ENCODE measurements around the gene FCER1G. TPM values are rescaled to one million over a fixed set of nuclear protein-coding genes. Genes with fewer than 3 reads are reported as not detected.
A peak's percentile ranks its signal among the peaks of the same experiment; 100 is the strongest.

Gene FCER1G
- polyA plus RNA-seq, 3 donors: 2,686 to 4,191 (median 2,715) TPM

DNA sequence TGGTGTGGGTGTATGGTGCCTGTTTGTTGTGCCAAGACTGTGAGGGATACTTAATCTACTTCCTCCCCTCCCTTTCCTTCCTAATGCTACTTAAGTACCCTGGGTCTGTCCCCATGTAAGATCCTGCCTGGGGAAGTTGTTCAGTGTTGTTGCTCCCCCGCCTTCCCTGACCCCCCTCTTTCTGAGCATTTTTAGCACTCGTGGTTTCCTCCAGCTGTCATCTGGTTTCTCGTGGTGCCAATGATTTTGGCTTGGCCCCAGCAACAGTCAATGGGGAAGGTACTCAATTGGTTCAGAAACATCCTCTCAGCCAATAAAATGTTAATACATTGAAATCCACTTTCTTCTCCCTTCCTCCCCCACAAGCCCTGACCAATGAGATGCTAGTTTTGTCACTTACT is 29.8 kb upstream of the FCER1G start:
- Mint-ChIP-seq H3K4me1 (peaks cover 86% of the 10 kb centered on the region), H3K36me3 (peaks cover 0 to 4% of the 10 kb centered on the region in 2 donors), H3K27me3 (ENCODE audit: low read depth in 3 of 3) (peaks cover 0 to 4% (median 1%) of the 10 kb centered on the region in 3 donors), H3K27ac (peak overlapping the region; percentile 98 to 99 (median 99)), H3K4me3 (peak overlapping the region in 1 of 2 donors; percentile 64), H3K9me3 (no peaks in the 10 kb centered on the region)
- Histone ChIP-seq H2AFZ (ENCODE audit: insufficient read depth, low read depth, low read length, poor library complexity, severe bottlenecking) (no peak overlapping the region), H3K4me1 (ENCODE audit: control insufficient read depth in 1 of 2, insufficient read depth in 2 of 2, low read length in 2 of 2) (peaks cover 83 to 87% of the 10 kb centered on the region in 2 donors), H3K27me3 (ENCODE audit: control insufficient read depth in 2 of 2, insufficient read depth in 2 of 2, low read length in 2 of 2) (no peaks in the 10 kb centered on the region), H3K9ac (ENCODE audit: insufficient read depth, low read length, poor library complexity, severe bottlenecking) (peak overlapping the region; percentile 39), H4K20me1 (ENCODE audit: insufficient read depth, low read length) (no peaks in the 10 kb centered on the region), H3K4me3 (replicated peaks in 1 of 3; ENCODE audit: low read depth in 2 of 3, low read length in 3 of 3) (peak overlapping the region in 1 of 3 experiments; percentile 45), H3K4me2 (replicated peaks; ENCODE audit: extremely low read depth, low read length, poor library complexity, severe bottlenecking) (peak overlapping the region; percentile 31), H3K79me2 (ENCODE audit: insufficient read depth, low read length) (no peaks in the 10 kb centered on the region), H3K27ac (ENCODE audit: low read depth in 1 of 2, low read length in 2 of 2) (peak overlapping the region; percentile 82 to 96), H3K36me3 (replicated peaks in 1 of 2; ENCODE audit: control insufficient read depth in 1 of 2, insufficient read depth in 2 of 2, low read length in 2 of 2) (no peaks in the 10 kb centered on the region), H3K9me3 (replicated peaks in 1 of 2; ENCODE audit: control insufficient read depth in 1 of 2, insufficient read depth in 1 of 2, low read length in 2 of 2) (no peaks in the 10 kb centered on the region)
- intact Hi-C loops (cut with micrococcal nuclease): no loop called here
- TF ChIP-seq, protein P1, sequence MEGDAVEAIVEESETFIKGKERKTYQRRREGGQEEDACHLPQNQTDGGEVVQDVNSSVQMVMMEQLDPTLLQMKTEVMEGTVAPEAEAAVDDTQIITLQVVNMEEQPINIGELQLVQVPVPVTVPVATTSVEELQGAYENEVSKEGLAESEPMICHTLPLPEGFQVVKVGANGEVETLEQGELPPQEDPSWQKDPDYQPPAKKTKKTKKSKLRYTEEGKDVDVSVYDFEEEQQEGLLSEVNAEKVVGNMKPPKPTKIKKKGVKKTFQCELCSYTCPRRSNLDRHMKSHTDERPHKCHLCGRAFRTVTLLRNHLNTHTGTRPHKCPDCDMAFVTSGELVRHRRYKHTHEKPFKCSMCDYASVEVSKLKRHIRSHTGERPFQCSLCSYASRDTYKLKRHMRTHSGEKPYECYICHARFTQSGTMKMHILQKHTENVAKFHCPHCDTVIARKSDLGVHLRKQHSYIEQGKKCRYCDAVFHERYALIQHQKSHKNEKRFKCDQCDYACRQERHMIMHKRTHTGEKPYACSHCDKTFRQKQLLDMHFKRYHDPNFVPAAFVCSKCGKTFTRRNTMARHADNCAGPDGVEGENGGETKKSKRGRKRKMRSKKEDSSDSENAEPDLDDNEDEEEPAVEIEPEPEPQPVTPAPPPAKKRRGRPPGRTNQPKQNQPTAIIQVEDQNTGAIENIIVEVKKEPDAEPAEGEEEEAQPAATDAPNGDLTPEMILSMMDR (IDR thresholded peaks at IDR 0.05): no peak
- 0% methylated on average over 2 of the region's 3 CpGs for WGBS (ENCODE audit: insufficient coverage)
- DNase-seq: peak; percentile 93 to 96 (median 94)

DNA sequence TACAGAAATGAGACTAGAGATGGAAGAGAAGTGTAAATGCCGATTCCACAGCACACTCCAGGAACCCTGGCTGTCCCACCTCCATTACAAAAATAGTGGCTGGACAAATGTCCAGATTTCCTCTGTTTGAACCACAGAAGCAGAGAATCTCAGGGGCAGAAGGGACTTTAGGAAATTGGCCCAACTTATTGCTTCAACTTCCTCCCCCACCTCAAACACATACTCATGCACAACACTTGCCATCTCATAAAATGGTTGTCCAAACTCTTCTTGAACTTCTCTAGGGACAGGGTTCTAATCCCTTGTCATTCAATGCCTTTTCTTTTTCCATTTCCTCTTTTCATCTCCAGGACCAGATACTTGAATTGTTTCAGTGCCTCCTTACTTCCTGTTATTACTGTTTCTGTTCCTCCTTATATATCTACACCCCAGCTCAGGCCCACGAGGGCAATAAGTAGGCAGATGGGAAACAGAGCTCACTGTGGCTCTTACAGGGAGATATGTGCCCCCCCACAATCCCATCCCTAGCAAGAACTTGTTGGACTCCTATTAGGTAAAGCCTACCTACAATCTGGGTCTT is 29.3 kb upstream of the FCER1G start:
- WGBS (ENCODE audit: insufficient coverage): no CpG with 5 or more reads among the region's 2 CpGs
- peaks cover 0 to 4% of the 10 kb centered on the region in 2 donors for H3K36me3 Mint-ChIP-seq
- Histone ChIP-seq H3K9ac (ENCODE audit: insufficient read depth, low read length, poor library complexity, severe bottlenecking) (peak overlapping the region; percentile 39), H3K27me3 (ENCODE audit: control insufficient read depth in 2 of 2, insufficient read depth in 2 of 2, low read length in 2 of 2) (no peaks in the 10 kb centered on the region), H3K4me2 (replicated peaks; ENCODE audit: extremely low read depth, low read length, poor library complexity, severe bottlenecking) (peak overlapping the region; percentile 31), H2AFZ (ENCODE audit: insufficient read depth, low read depth, low read length, poor library complexity, severe bottlenecking) (no peak overlapping the region), H3K4me1 (ENCODE audit: control insufficient read depth in 1 of 2, insufficient read depth in 2 of 2, low read length in 2 of 2) (peaks cover 80 to 82% of the 10 kb centered on the region in 2 donors), H3K4me3 (replicated peaks in 1 of 3; ENCODE audit: low read depth in 2 of 3, low read length in 3 of 3) (peak overlapping the region in 1 of 3 experiments; percentile 45), H4K20me1 (ENCODE audit: insufficient read depth, low read length) (no peaks in the 10 kb centered on the region), H3K27ac (ENCODE audit: low read depth in 1 of 2, low read length in 2 of 2) (peak overlapping the region; percentile 82 to 96), H3K79me2 (ENCODE audit: insufficient read depth, low read length) (no peaks in the 10 kb centered on the region), H3K36me3 (replicated peaks in 1 of 2; ENCODE audit: control insufficient read depth in 1 of 2, insufficient read depth in 2 of 2, low read length in 2 of 2) (no peaks in the 10 kb centered on the region), H3K9me3 (replicated peaks in 1 of 2; ENCODE audit: control insufficient read depth in 1 of 2, insufficient read depth in 1 of 2, low read length in 2 of 2) (no peaks in the 10 kb centered on the region)
- DNase-seq: peak; percentile 83 to 92 (median 90)
- peaks cover 83% of the 10 kb centered on the region for H3K4me1 Mint-ChIP-seq
- intact Hi-C loops (cut with micrococcal nuclease): no loop called here
- TF ChIP-seq, protein P1 (IDR thresholded peaks at IDR 0.05): no peak
- H3K27ac Mint-ChIP-seq: peak overlapping the region; percentile 98 to 99 (median 99)
- H3K27me3 Mint-ChIP-seq (ENCODE audit: low read depth in 3 of 3): peaks cover 0 to 4% (median 1%) of the 10 kb centered on the region in 3 donors
- H3K9me3 Mint-ChIP-seq: no peaks in the 10 kb centered on the region
- H3K4me3 Mint-ChIP-seq: peak overlapping the region in 1 of 2 donors; percentile 64
